HG02798 (cell line): ENCODE measurements around the gene CD96.
"Not testable (repeated sequence)": the region's sequence is repeated elsewhere in the genome, so short reads cannot be mapped to it uniquely, and the experiment has no call there.

Experiments used
- ATAC-seq: cut with Tn5 transposase; IDR thresholded peaks from one replicate; pipeline ENCODE4 v1.9.1; 2021; ENCODE audit warnings: mild to moderate bottlenecking; ENCODE audit not compliant: unreplicated experiment, poor library complexity

CD96 gene

GRCh38 chr3:111616417-111617105 is 74.6 kb downstream of the CD96 start:
- peak; percentile 91 for ATAC-seq

GRCh38 chr3:111617406-111617805 is 75.4 kb downstream of the CD96 start:
- no peak for ATAC-seq

- ATAC-seq = no peak
Observed at GRCh38 chr3:111617912-111618601, 76.1 kb downstream of the CD96 start.

- ATAC-seq = no peak
Observed at GRCh38 chr3:111618945-111619344, 76.9 kb downstream of the CD96 start.

- ATAC-seq = no peak
Observed at GRCh38 chr3:111619833-111620232, 77.8 kb downstream of the CD96 start.

- no peak for ATAC-seq
Observed at GRCh38 chr3:111621535-111621934, 79.5 kb downstream of the CD96 start.

- no peak for ATAC-seq
Observed at GRCh38 chr3:111627092-111627491, 85.1 kb downstream of the CD96 start.

- not testable (repeated sequence) for ATAC-seq
Observed at GRCh38 chr3:111629018-111629417, 87.0 kb downstream of the CD96 start.

- not testable (repeated sequence) for ATAC-seq
Observed at GRCh38 chr3:111630638-111631037, 88.6 kb downstream of the CD96 start.

- no peak for ATAC-seq
Observed at GRCh38 chr3:111635403-111635802, 93.4 kb downstream of the CD96 start.

GRCh38 chr3:111636366-111636885 is 94.4 kb downstream of the CD96 start:
- ATAC-seq = no peak

- ATAC-seq = no peak
Observed at GRCh38 chr3:111639316-111639715, 97.3 kb downstream of the CD96 start.

- ATAC-seq = no peak
Observed at GRCh38 chr3:111648991-111649579, 107.1 kb downstream of the CD96 start.

- no peak for ATAC-seq
Observed at GRCh38 chr3:111650378-111651275, 108.6 kb downstream of the CD96 start.

- ATAC-seq = no peak
Observed at GRCh38 chr3:111652492-111653180, 110.6 kb downstream of the CD96 start.

GRCh38 chr3:111653766-111654165 is 111.8 kb downstream of the CD96 start:
- no peak for ATAC-seq

GRCh38 chr3:111662012-111662411 is 120.0 kb downstream of the CD96 start:
- no peak for ATAC-seq

- no peak for ATAC-seq
Observed at GRCh38 chr3:111662907-111663306, 120.9 kb downstream of the CD96 start.

- no peak for ATAC-seq
Observed at GRCh38 chr3:111666041-111666735, 124.2 kb downstream of the CD96 start.
